ENCODE results near the gene RNF4. TPM values are rescaled to one million over a fixed set of nuclear protein-coding genes. Genes with fewer than 3 reads are reported as not detected.
"Not testable (repeated sequence)": the region's sequence is repeated elsewhere in the genome, so short reads cannot be mapped to it uniquely, and the experiment has no call there.

RNF4 gene
- total and polyA plus RNA-seq, 2 donors, result 35.7 to 38.4 TPM

- DNase-seq (ENCODE audit: extremely low spot score), result no peak
- WGBS, result 57% methylated on average over 5 of the region's 5 CpGs
- Histone ChIP-seq H3K27ac (ENCODE audit: low read depth) (no peak overlapping the region), H3K4me3 (ENCODE audit: low read depth, low read length) (no peak overlapping the region), H3K4me1 (ENCODE audit: insufficient read depth) (no peaks in the 10 kb centered on the region), H3K36me3 (ENCODE audit: insufficient read depth) (no peaks in the 10 kb centered on the region)
These were observed 66.0 kb downstream of the RNF4 start for GRCh38 chr4:2534904-2535375.

DNA sequence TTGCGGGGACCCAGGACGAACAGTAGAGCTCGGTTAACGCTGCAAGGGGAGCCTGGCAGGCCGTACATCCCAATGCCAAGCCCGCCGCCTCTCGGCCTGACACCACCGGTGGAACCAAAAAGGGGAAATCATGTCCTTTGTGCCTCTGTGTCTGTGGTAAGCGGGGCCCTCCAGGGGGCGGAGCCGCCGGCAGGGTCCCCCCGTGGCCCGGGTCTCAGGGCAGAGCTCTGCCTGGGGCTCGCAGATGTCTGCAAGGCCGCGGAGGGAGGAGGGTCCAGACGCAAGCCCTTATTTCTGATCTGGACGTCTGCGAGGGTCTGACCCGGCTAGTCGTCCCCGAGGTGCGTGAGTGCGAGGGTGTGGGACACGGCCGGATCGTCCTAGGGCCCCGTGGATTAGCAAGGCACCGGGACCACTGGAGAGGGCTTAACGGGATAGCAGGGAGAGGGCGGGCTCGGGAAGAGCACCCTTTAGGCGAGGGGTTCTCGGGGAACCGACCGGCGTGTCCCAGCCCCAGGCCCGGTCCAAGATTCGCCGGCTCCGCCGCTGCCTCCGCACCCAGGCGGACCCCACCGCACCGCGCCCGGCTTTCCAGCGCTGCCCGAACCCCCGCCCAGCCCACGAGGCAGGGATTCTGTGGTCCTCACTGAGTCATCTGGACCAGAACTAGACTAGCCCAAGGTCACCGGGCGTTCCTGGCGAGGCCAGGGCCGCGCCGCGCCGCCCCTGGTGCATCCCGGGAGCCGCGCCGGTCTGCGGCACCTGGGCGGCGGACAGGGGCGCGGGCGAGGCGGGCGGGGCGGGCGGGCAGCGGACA lies 66.7 kb downstream of the RNF4 start:
- Histone ChIP-seq H3K27ac (ENCODE audit: low read depth) (peak overlapping the region; percentile 55), H3K36me3 (ENCODE audit: insufficient read depth) (no peaks in the 10 kb centered on the region), H3K4me1 (ENCODE audit: insufficient read depth) (no peaks in the 10 kb centered on the region), H3K4me3 (ENCODE audit: low read depth, low read length) (peak overlapping the region; percentile 57)
- 2% methylated on average over 77 of the region's 77 CpGs for WGBS
- peak; percentile 11 for DNase-seq (ENCODE audit: extremely low spot score)

- 1% methylated on average over 104 of the region's 106 CpGs for WGBS
- Histone ChIP-seq H3K4me1 (ENCODE audit: insufficient read depth) (no peaks in the 10 kb centered on the region), H3K27ac (ENCODE audit: low read depth) (peak within 1 kb of the TSS; percentile 92), H3K4me3 (ENCODE audit: low read depth, low read length) (peak within 1 kb of the TSS; percentile 76), H3K36me3 (ENCODE audit: insufficient read depth) (no peaks in the 10 kb centered on the region)
- peak; percentile 96 for DNase-seq (ENCODE audit: extremely low spot score)
These were observed 67.5 kb downstream of the RNF4 start, which contains the start of gene FAM193A for GRCh38 chr4:2536193-2537010. Gene FAM193A (plus strand): TSS chr4:2536647. CDS start chr4:2536916, 269 bp downstream.

GRCh38 chr4:2537011-2537830 lies 68.3 kb downstream of the RNF4 start:
- Histone ChIP-seq H3K27ac (ENCODE audit: low read depth) (peak overlapping the region; percentile 92), H3K36me3 (ENCODE audit: insufficient read depth) (no peaks in the 10 kb centered on the region), H3K4me1 (ENCODE audit: insufficient read depth) (no peaks in the 10 kb centered on the region), H3K4me3 (ENCODE audit: low read depth, low read length) (peak overlapping the region; percentile 76)
- no peak for DNase-seq (ENCODE audit: extremely low spot score)
- WGBS, result under 1% methylated on average over 103 of the region's 103 CpGs

- not testable (repeated sequence) for H3K4me1 ChIP-seq (ENCODE audit: insufficient read depth); DNase-seq (ENCODE audit: extremely low spot score); H3K4me3 ChIP-seq (ENCODE audit: low read depth, low read length); H3K27ac ChIP-seq (ENCODE audit: low read depth); H3K36me3 ChIP-seq (ENCODE audit: insufficient read depth)
- WGBS, result 88% methylated on average over 10 of the region's 10 CpGs
These were observed 74.8 kb downstream of the RNF4 start for GRCh38 chr4:2543580-2544191.

- Histone ChIP-seq H3K4me1 (ENCODE audit: insufficient read depth) (no peaks in the 10 kb centered on the region), H3K27ac (ENCODE audit: low read depth) (no peak overlapping the region), H3K4me3 (ENCODE audit: low read depth, low read length) (no peak overlapping the region), H3K36me3 (ENCODE audit: insufficient read depth) (no peaks in the 10 kb centered on the region)
- DNase-seq (ENCODE audit: extremely low spot score), result no peak
- 98% methylated on average over 7 of the region's 7 CpGs for WGBS
These were observed 76.6 kb downstream of the RNF4 start for GRCh38 chr4:2545321-2546013.

DNA sequence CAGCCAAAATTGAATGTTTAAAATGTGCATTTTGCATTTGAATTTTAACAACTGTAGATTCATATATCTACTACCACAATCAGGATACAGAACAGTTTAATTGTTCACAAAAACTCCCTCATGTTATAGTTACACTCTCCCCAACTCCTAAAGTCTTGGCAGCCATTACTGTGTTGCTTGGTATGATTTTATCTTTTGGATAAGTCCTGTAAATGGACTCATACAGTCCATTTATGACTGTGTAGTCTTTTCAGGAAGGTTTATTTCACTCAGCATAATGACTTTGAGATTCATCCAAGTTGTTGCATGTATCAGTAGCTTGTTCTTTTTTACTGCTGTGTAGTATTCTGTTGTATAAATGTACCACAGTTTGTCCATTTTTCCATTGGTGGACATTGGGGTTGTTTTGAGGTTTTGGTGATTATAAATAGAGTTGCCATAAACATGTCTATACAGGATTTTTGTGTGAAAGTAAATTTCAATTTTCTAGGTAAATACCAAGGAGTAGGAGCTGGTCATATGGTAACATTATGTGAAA lies 77.4 kb downstream of the RNF4 start:
- H3K4me1 ChIP-seq (ENCODE audit: insufficient read depth), result no peaks in the 10 kb centered on the region
- no peak overlapping the region for H3K27ac ChIP-seq (ENCODE audit: low read depth)
- DNase-seq (ENCODE audit: extremely low spot score), result no peak
- no peak overlapping the region for H3K4me3 ChIP-seq (ENCODE audit: low read depth, low read length)
- H3K36me3 ChIP-seq (ENCODE audit: insufficient read depth), result no peaks in the 10 kb centered on the region

- WGBS, result 97% methylated on average over 16 of the region's 16 CpGs
- H3K36me3 ChIP-seq (ENCODE audit: insufficient read depth); DNase-seq (ENCODE audit: extremely low spot score); H3K4me1 ChIP-seq (ENCODE audit: insufficient read depth); H3K4me3 ChIP-seq (ENCODE audit: low read depth, low read length); H3K27ac ChIP-seq (ENCODE audit: low read depth): not testable (repeated sequence)
These were observed 78.2 kb downstream of the RNF4 start for GRCh38 chr4:2546961-2547691.

GRCh38 chr4:2551118-2551517 lies 82.2 kb downstream of the RNF4 start:
- H3K27ac ChIP-seq (ENCODE audit: low read depth), result no peak overlapping the region
- no peaks in the 10 kb centered on the region for H3K36me3 ChIP-seq (ENCODE audit: insufficient read depth)
- no peaks in the 10 kb centered on the region for H3K4me1 ChIP-seq (ENCODE audit: insufficient read depth)
- H3K4me3 ChIP-seq (ENCODE audit: low read depth, low read length), result no peak overlapping the region
- DNase-seq (ENCODE audit: extremely low spot score), result no peak

- Histone ChIP-seq H3K4me3 (ENCODE audit: low read depth, low read length) (no peak overlapping the region), H3K36me3 (ENCODE audit: insufficient read depth) (no peaks in the 10 kb centered on the region), H3K27ac (ENCODE audit: low read depth) (no peak overlapping the region), H3K4me1 (ENCODE audit: insufficient read depth) (no peaks in the 10 kb centered on the region)
- WGBS, result 95% methylated on average over 11 of the region's 11 CpGs
- no peak for DNase-seq (ENCODE audit: extremely low spot score)
These were observed 83.9 kb downstream of the RNF4 start for GRCh38 chr4:2552806-2553205.

GRCh38 chr4:2558301-2558700 lies 89.4 kb downstream of the RNF4 start:
- DNase-seq (ENCODE audit: extremely low spot score), result no peak
- Histone ChIP-seq H3K27ac (ENCODE audit: low read depth) (no peak overlapping the region), H3K4me3 (ENCODE audit: low read depth, low read length) (no peak overlapping the region), H3K4me1 (ENCODE audit: insufficient read depth) (no peaks in the 10 kb centered on the region), H3K36me3 (ENCODE audit: insufficient read depth) (no peaks in the 10 kb centered on the region)
- 95% methylated on average over 6 of the region's 6 CpGs for WGBS

DNA sequence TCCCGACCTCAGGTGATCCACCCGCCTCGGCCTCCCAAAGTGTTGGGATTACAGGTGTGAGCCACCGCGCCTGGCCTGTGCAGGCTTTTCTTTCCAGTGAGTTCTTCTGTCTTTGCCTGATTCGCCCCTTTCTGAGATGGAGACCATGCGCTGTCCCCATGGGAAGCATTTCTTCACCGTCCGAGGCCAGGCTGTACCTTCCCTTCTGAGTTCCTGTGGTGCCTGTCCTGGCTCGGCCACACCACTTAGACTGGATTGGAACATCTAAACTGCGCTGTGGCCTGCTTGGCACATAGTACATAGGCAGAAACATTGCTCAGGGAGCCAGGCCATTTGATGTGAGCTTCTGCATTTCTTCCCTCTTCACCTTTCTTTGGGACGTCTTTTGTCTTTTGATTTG lies 91.3 kb downstream of the RNF4 start:
- Histone ChIP-seq H3K36me3 (ENCODE audit: insufficient read depth) (no peaks in the 10 kb centered on the region), H3K4me3 (ENCODE audit: low read depth, low read length) (no peak overlapping the region), H3K4me1 (ENCODE audit: insufficient read depth) (no peaks in the 10 kb centered on the region), H3K27ac (ENCODE audit: low read depth) (no peak overlapping the region)
- WGBS, result 94% methylated on average over 12 of the region's 12 CpGs
- DNase-seq (ENCODE audit: extremely low spot score), result no peak

Measured in urinary bladder (tissue), 4 donors.